ENCODE results near the gene SHH. TPM values are rescaled to one million over a fixed set of nuclear protein-coding genes. Genes with fewer than 3 reads are reported as not detected.

Gene SHH
- total and polyA plus RNA-seq, 2 of the 13 experiments (the other 11 are each of a cell fraction or from before 2014, with no cell fraction given): 1.9 to 3.4 TPM

GRCh38 chr7:155808549-155809331 is 3.5 kb downstream of the SHH start (continued):
- TF ChIP-seq ZNF30 (CRISPR knock-in tag; IDR thresholded peaks at IDR 0.05) (0 out of 2 replicates have a peak, but pooled peaks have one; percentile 89), ZBTB43 (CRISPR knock-in tag; conservative IDR thresholded peaks at IDR 0.05) (peak; percentile 84; the same call in 1 of the 2 replicates), GABPB1 (CRISPR knock-in tag; IDR thresholded peaks at IDR 0.05) (peak; percentile 69; the same call in 1 of the 2 replicates), ZNF629 (CRISPR knock-in tag; conservative IDR thresholded peaks at IDR 0.05) (no peak), ZBTB33 (CRISPR knock-in tag; IDR thresholded peaks at IDR 0.05) (no peak), ZNF674 (CRISPR knock-in tag; IDR thresholded peaks at IDR 0.05; ENCODE audit: low read depth) (no peak), RAD21 (CRISPR knock-in tag; IDR thresholded peaks at IDR 0.05) (no peak; the same call in none of the 2 replicates), PRMT3 (CRISPR knock-in tag; IDR thresholded peaks at IDR 0.05; ENCODE audit: borderline replicate concordance, low read depth) (no peak), TCF7L2 (IDR thresholded peaks at IDR 0.05; ENCODE audit: low read depth, low read length) (no peak), GATA4 (IDR thresholded peaks at IDR 0.05; ENCODE audit: borderline replicate concordance, low read depth) (no peak), ZNF101 (CRISPR knock-in tag; IDR thresholded peaks at IDR 0.05; ENCODE audit: borderline replicate concordance, low read depth) (no peak), YEATS4 (CRISPR knock-in tag; IDR thresholded peaks at IDR 0.05; ENCODE audit: borderline replicate concordance) (peak; percentile 51; the same call in 1 of the 2 replicates), ZNF558 (CRISPR knock-in tag; IDR thresholded peaks at IDR 0.05; ENCODE audit: borderline replicate concordance) (no peak; the same call in 1 of the 2 replicates), ZNF253 (CRISPR knock-in tag; IDR thresholded peaks at IDR 0.05; ENCODE audit: borderline replicate concordance) (no peak; the same call in 1 of the 2 replicates), ATF4 (CRISPR knock-in tag; IDR thresholded peaks at IDR 0.05) (no peak), PBX2 (CRISPR knock-in tag; IDR thresholded peaks at IDR 0.05) (no peak), ZNF770 (CRISPR knock-in tag; IDR thresholded peaks at IDR 0.05) (no peak; the same call in 1 of the 2 replicates), ZFP91 (CRISPR knock-in tag; IDR thresholded peaks at IDR 0.05; ENCODE audit: borderline replicate concordance) (peak; percentile 62; the same call in 1 of the 2 replicates)

Measured in HepG2 (cell line).